Endothelial cell (in vitro differentiated cells): Measurements from ENCODE around the gene EML3. TPM values are rescaled to one million over a fixed set of nuclear protein-coding genes. Genes with fewer than 3 reads are reported as not detected.
"Not testable (repeated sequence)": the region's sequence is repeated elsewhere in the genome, so short reads cannot be mapped to it uniquely, and the experiment has no call there.

Source experiments
- DNase-seq: peaks from one replicate; pipeline ENCODE4 v3.0.0; 2021; ENCODE audit warnings: low spot score
- H3K27ac Mint-ChIP-seq: one replicate; pipeline ENCODE4 v1.8.0; 2021; ENCODE audit warnings: mixed read lengths, inconsistent platforms; ENCODE audit not compliant: unreplicated experiment
- H3K27me3 Mint-ChIP-seq: one replicate; pipeline ENCODE4 v1.8.0; 2021; ENCODE audit warnings: mild to moderate bottlenecking, moderate library complexity, mixed read lengths, inconsistent platforms; ENCODE audit not compliant: unreplicated experiment
- H3K36me3 Mint-ChIP-seq: one replicate; pipeline ENCODE4 v1.8.0; 2021; ENCODE audit warnings: mild to moderate bottlenecking, low read depth, mixed read lengths, inconsistent platforms; ENCODE audit not compliant: unreplicated experiment
- H3K4me1 Mint-ChIP-seq: one replicate; pipeline ENCODE4 v1.8.0; 2021; ENCODE audit warnings: mild to moderate bottlenecking, mixed read lengths, inconsistent platforms; ENCODE audit not compliant: unreplicated experiment
- H3K4me3 Mint-ChIP-seq: one replicate; pipeline ENCODE4 v1.8.0; 2021; ENCODE audit warnings: mild to moderate bottlenecking, mixed read lengths, inconsistent platforms; ENCODE audit not compliant: unreplicated experiment
- H3K9me3 Mint-ChIP-seq: one replicate; pipeline ENCODE4 v1.8.0; 2021; ENCODE audit warnings: mixed read lengths, inconsistent platforms; ENCODE audit not compliant: unreplicated experiment
- total RNA-seq: library from RNA; stranded (reverse); fragmentation: NEBNext Ultra II Directional; extraction: Animal tissue kit (Norgen Biotek cat#: 25700); gene quantifications from one replicate; pipeline ENCODE4 v1.2.1, GENCODE V29; 2021; ENCODE audit not compliant: unreplicated experiment
- TF ChIP-seq, protein P1 (sequence below): fragments of 200-600 bp; sonication (generic); IDR thresholded peaks from one replicate; pipeline ENCODE4 v1.5.0; 2021; ENCODE audit warnings: antibody characterized with exemption; ENCODE audit not compliant: unreplicated experiment

Gene EML3
- total RNA-seq, 1 donor from 2014 or later = 98.6 TPM

DNA sequence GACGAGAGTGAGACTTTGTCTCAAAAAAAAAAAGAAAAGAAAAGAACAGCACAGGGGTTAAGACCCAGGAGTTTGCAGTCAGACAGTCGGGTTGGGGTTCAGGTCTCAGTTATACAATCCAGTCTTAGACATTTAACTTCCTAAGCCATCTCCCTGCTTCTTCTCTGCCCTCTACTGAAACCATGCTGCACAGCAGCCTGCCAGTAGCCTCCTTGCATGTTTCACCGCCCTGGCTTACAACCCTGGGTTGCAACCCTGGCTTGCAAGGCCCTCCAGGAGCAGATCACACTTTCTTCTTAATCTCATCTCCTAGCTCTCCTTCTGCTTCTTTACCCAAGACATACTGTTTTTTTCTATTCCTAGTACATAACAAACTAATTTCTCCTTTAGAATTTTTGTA is 15.1 kb upstream of the EML3 start:
- peaks cover 66% of the 10 kb centered on the region for H3K36me3 Mint-ChIP-seq
- no peak overlapping the region for H3K27ac Mint-ChIP-seq
- peak overlapping the region; percentile 47 for H3K4me3 Mint-ChIP-seq
- H3K9me3 Mint-ChIP-seq = no peaks in the 10 kb centered on the region
- TF ChIP-seq, protein P1, sequence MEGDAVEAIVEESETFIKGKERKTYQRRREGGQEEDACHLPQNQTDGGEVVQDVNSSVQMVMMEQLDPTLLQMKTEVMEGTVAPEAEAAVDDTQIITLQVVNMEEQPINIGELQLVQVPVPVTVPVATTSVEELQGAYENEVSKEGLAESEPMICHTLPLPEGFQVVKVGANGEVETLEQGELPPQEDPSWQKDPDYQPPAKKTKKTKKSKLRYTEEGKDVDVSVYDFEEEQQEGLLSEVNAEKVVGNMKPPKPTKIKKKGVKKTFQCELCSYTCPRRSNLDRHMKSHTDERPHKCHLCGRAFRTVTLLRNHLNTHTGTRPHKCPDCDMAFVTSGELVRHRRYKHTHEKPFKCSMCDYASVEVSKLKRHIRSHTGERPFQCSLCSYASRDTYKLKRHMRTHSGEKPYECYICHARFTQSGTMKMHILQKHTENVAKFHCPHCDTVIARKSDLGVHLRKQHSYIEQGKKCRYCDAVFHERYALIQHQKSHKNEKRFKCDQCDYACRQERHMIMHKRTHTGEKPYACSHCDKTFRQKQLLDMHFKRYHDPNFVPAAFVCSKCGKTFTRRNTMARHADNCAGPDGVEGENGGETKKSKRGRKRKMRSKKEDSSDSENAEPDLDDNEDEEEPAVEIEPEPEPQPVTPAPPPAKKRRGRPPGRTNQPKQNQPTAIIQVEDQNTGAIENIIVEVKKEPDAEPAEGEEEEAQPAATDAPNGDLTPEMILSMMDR = no peak
- DNase-seq = no peak
- peaks cover 16% of the 10 kb centered on the region for H3K27me3 Mint-ChIP-seq
- H3K4me1 Mint-ChIP-seq = peaks cover 32% of the 10 kb centered on the region

GRCh38 chr11:62622476-62623089 is 10.0 kb upstream of the EML3 start:
- H3K9me3 Mint-ChIP-seq = no peaks in the 10 kb centered on the region
- peaks cover 15% of the 10 kb centered on the region for H3K27me3 Mint-ChIP-seq
- peak overlapping the region; percentile 91 for H3K4me3 Mint-ChIP-seq
- peak overlapping the region; percentile 100 for H3K27ac Mint-ChIP-seq
- peaks cover 37% of the 10 kb centered on the region for H3K36me3 Mint-ChIP-seq
- no peak for DNase-seq
- peaks cover 50% of the 10 kb centered on the region for H3K4me1 Mint-ChIP-seq
- TF ChIP-seq, protein P1 = no peak

- peaks cover 46% of the 10 kb centered on the region for H3K4me1 Mint-ChIP-seq
- TF ChIP-seq, protein P1 = no peak
- H3K27ac Mint-ChIP-seq = peak within 1 kb of the TSS; percentile 100
Measured at GRCh38 chr11:62621567-62622470, 9.2 kb upstream of the EML3 start, which contains the start of gene B3GAT3. Gene B3GAT3 (minus strand): TSS chr11:62621986. CDS start chr11:62621947, 39 bp downstream.

GRCh38 chr11:62621027-62621566 is 8.5 kb upstream of the EML3 start:
- Mint-ChIP-seq H3K27me3 (peaks cover 13% of the 10 kb centered on the region), H3K4me3 (peak overlapping the region; percentile 93), H3K9me3 (no peaks in the 10 kb centered on the region), H3K36me3 (peaks cover 23% of the 10 kb centered on the region), H3K27ac (peak overlapping the region; percentile 91), H3K4me1 (peaks cover 42% of the 10 kb centered on the region)
- TF ChIP-seq, protein P1 = no peak
- DNase-seq = no peak

More at GRCh38 chr11:62621567-62622470, 9.2 kb upstream of the EML3 start, which contains the start of gene B3GAT3:
- no peaks in the 10 kb centered on the region for H3K9me3 Mint-ChIP-seq
- peak within 1 kb of the TSS; percentile 93 for H3K4me3 Mint-ChIP-seq
- H3K36me3 Mint-ChIP-seq = peaks cover 31% of the 10 kb centered on the region
- DNase-seq = peak; percentile 93
- H3K27me3 Mint-ChIP-seq = peaks cover 15% of the 10 kb centered on the region

DNA sequence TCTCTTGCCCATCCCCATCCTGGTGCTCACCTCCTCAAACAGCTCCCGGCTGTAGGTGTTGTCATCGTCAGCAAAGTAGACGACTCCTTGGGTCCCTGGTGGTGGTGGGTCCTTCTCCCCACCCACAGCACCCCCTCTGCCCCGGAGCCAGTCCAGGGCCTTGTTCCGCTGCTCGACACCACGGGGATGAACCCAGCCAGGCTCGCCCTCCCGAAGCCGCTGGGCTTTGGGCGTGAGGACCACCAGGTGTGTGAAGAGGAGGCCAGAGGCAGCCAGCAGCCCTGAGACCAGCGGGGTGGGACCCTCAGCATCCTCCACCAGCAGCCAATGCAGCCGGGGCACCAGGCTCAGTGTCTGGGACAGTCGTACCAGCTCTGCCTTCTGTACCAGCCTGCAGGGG is 4.4 kb upstream of the EML3 start:
- not testable (repeated sequence) for H3K9me3 Mint-ChIP-seq, H3K36me3 Mint-ChIP-seq, H3K4me3 Mint-ChIP-seq, H3K27ac Mint-ChIP-seq, DNase-seq
- Mint-ChIP-seq H3K4me1 (peaks cover 12% of the 10 kb centered on the region), H3K27me3 (peaks cover 13% of the 10 kb centered on the region)
